ENCODE measurements around the gene NDUFAF8.
"Not testable (repeated sequence)": the region's sequence is repeated elsewhere in the genome, so short reads cannot be mapped to it uniquely, and the experiment has no call there.

Gene NDUFAF8

DNA sequence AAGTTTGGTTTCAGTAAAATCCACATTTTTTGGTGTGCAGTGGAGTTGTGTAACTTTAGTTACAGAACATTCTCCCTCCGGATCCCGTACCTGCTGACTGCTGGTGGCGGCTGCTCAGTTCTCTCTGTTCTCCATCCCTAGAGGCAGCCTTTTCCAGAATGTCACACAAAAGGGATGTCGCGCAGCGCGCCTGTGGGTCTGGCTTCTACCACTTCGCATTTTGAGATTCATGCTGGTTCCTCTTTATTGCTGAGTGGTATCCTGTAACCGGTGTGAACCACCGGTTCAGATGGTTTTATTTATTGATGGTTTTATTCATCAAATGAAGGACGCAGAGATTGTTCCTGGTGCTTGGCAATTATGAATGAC, 15.4 kb upstream of the NDUFAF8 start:
- no peak for FAIRE-seq

DNA sequence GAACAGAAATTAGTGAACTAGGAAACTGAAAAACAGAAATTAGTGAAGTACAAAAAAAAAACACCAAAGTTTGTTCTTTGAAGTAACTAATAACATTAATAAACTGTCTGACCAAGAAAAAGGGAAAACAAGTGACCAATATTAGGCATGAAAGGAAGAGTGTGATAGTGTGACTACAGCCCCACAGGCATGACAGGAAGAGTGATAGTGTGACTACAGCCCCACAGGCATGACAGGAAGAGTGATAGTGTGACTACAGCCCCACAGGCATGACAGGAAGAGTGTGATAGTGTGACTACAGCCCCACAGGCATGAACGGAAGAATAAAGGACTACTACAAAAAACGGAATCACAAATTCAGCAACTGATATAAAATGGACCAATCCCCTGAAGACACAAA, 11.5 kb upstream of the NDUFAF8 start:
- FAIRE-seq = not testable (repeated sequence)

DNA sequence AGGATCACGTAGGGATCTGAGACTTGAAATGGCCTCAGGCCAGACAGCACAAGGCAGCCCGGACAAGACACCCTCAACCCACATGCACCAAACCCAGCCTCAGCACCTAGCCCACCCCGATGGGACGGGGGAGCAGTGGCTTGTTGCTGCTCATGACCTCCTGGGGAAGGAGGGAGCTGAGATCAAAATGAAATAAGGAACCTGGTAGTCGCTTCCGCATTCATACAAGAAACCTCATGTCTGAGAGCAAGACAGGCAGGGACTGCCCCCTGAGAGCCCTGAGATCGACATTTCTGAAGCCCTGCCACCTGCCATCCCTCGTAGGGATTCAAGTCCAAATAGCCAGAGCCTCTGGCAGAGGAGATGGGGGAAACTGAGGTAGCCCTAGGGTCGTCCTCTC, 10.7 kb upstream of the NDUFAF8 start:
- no peak for FAIRE-seq

DNA sequence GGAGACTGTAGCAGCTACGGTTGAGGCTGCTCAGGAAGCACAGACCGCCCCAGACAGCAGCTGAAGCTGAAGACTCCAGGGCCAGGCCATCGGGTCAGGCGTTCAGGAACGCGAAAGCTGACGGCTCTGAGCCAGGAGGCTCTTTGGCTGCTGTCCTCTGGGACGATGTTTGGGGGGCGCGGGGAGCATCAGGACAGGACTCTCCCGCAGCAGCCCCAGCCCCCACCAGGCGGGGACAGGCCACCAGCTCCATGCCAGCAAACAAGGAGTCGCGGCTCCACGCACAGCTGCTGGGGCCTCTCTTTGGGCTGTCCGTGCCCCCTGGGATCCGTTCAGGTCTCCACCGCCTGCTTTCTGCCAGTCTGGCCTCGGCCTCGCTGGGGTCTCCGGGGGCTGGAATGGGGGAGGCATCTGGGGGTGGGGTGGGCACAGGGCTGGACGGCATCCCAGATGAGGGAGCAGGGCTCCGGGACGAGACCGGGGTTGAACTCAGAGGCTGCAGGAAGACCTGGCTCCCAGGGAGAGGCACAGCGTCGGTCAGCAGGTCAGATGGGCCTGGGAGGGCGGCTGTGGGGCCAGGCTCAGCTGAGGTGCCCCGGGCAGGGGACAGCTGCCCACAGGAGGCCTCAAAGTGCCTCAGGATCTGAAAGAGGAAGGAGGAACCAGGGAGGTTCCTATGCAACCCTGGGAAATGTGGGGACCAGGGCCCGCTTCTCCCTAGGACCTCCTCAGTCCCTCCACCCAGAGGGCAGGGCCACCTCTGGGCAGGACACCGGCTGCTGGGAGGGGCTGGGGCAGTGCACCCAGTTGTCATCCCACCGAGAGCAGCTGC, 10.1 kb upstream of the NDUFAF8 start:
- FAIRE-seq = no peak

DNA sequence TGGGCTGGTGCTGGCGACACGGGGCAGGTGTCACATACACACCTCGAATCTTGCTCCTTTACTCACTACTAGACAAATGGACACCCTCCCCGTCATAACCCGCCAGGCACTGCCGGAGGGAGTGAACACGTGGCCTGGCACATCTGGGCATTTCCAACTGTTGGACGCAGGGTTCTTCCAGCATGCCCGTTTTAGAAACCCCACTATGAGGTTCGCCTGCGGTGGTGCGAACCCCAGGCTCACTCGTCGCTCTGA, 9.5 kb upstream of the NDUFAF8 start:
- FAIRE-seq = no peak

DNA sequence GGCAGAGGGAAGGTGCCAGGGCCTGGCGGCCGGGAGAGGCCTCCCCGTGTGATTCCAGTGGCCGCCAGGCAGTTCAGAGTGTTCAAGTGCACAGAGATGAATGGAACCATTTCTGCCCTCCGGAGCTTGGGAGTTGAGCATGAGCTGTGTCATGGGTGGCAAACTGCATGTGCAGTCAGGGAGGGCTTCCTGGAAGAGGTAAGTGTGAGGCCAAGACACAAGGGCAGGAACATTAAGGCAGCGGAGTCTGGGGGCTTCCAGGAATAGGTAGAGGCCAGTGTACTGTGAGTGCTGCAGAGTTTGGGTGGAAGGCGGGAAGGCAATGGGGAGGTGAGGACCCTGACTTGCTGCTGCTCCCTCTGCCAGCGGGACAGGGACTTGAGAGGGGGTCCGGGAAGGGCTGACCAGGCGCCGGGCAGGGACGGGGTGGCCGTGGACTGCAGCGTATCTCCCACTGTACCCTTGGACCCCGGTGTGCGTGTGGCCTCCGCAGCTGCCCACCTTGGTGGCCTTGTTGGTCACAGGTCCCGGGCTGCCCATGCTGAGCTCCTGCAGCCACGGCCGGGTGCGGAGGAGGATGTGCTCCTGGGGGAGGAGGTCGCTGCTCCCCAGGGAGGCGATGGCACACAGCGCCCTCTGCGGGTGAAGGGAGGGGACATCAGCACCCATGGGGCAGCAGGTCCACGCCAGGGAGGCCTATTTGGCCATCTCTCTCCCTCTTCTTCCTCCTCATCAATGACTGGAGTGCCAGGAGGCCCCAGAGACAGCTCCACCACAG, 8.9 kb upstream of the NDUFAF8 start:
- FAIRE-seq = no peak

DNA sequence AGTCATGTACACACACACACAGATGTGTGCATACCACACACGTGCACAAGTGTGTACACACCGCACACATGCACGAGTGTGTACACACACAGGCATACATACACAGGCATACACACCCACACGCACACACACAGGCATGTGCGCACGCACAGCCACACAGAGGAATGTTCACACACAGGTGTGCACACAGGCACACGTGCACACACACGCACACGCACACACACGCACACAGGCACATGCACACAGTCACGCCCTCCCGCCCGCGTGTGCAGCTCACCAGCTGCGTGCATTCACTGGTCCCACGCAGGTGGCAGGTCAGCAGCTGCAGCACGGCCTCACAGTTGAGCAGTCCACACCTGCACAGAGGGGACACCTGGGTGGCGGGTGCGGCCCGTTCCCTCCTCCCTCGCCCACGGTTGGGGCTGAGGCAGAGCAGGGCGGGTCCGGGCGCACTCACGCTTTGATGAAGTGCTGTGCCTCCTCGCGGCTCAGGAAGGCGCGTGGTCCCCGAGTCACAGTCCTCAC, 7.9 kb upstream of the NDUFAF8 start:
- FAIRE-seq = no peak

DNA sequence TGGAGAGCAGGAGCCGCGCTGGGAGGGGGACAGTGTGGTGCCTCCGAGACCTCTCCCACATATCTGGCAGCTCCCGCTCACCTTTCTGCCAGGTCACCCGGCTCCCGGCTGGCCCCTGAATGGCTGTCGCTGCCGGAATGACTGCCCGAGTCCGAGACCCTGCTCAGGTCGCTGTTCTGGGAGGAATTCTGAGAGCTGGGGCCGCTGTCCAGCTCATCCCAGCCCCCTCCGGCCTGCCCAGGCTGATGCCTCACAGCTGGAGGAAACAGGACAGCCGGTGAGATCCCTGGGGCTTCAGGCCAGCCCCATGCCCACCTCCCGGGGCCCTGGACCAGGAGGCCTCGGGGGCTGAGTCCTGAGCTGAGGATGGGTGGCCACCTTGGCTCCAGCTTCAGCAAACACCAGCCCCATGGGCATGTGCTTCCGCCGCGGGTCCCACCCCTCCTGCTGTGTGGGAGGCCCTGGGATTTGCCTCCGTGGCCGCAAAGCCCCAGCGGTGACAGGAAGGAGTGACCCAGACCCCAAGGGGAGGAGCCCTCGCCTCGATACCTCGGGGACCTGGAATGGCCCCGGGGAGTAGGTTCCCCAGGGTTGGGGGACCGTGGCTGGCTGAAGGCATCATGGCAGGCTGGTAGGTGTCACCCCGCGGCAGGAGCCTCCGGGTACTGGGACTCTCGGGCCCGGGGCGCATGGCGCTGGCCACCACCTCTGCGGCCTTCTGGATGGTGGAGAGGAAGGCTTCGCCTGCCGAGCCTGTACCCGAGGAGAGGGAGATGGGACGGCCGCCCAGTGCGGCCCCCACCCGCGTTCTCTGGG, 7.1 kb upstream of the NDUFAF8 start:
- FAIRE-seq = no peak

DNA sequence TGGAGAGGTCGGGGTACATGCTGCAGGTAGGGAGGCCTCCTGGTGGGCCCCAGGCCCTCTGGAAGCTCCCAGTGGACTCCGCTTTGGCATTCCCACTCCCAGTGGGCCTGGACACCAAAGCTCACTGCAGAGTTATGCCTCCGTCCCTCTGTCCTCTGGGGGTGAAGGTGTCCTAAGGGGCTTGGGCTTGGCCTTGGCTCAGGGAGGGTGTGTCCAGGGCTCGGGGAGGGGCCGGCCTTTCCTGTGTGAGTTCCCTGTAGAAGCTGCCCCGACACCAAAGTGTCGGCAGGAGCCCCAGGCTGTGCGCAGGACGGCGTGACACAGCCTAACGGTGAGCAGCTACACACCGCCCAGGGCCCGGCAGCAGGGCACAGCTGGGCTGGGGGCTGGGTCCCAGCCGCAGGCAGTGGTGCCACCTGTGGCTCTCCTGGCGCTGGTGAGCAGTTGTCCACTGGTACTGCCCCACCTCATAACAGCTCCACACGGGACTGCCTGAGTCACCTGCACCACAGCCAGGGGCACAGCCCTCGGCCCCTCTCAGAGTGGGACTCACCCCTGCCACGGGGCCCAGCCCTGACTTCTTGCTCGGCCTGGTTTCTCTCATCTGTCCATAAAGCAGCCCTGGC, 6.4 kb upstream of the NDUFAF8 start:
- no peak for FAIRE-seq

DNA sequence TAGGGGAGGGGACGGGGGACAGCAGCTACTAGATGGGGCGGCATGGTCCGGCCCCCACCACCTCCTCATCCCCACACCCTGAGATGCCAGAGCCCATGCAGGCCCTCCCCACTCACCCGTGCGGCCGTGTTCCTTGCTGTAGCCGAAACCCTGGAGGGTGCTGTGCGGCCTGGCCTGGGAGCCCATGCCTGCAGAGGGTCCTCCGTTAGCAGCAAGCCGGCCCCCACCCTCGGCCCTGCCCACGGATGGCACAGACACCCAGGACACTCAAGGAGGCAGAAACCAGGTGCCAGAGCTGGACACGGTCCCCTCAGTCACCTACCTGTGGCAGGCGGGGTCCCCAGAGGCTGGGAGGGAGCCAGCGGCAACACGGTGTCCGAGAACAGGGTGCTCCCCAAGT, 5.8 kb upstream of the NDUFAF8 start:
- FAIRE-seq = no peak

DNA sequence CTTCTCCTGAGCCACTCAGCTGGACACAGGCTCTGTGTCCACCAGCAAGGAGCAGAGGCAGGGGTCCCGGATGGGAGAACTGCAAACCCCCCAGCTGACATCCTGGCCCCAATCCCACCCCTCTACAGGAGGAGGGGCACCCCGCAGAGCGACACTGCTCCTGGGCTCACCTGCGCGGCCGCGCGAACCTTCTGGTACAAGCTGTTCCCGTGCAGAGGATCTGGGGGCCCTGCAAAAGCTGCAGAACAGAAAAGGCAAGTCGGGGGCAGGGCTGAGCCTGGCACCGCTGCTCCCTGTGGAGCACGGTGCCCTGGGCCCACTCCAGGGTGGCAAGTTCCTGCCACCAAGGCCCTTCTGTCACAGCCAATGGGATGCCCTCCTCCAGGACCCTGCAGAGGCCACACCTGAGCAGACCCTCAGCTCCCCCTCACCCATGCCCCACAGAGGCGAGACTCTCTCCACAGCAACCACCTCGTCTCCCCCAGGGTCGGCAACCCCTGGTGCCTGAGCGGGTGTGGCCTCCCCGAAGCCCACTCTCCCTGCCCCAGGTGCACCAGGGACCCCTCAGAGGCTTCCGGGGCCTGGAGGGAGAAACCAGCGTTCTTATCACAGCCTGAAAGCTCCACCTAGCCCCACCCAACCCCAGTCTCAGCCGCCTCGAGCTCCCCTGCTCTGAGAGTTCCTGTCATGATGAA, 5.2 kb upstream of the NDUFAF8 start:
- no peak for FAIRE-seq

DNA sequence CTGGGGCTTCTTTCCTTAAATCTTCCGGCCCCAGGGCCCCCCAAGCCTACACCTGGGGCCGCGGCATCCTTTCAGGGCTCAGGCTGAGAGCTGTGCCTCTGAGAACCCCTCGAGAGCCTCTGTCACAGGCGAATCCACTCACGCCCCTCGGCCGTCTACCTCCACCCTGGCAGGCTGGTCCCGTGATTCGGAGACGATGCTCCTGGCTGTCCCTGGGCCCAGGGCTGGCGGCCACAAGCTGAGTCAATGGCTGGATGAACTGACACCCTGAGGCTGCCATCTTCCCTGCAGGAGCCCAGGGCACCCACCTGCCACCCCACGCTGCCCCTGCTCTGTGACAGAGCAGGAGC, 4.6 kb upstream of the NDUFAF8 start:
- FAIRE-seq = no peak

DNA sequence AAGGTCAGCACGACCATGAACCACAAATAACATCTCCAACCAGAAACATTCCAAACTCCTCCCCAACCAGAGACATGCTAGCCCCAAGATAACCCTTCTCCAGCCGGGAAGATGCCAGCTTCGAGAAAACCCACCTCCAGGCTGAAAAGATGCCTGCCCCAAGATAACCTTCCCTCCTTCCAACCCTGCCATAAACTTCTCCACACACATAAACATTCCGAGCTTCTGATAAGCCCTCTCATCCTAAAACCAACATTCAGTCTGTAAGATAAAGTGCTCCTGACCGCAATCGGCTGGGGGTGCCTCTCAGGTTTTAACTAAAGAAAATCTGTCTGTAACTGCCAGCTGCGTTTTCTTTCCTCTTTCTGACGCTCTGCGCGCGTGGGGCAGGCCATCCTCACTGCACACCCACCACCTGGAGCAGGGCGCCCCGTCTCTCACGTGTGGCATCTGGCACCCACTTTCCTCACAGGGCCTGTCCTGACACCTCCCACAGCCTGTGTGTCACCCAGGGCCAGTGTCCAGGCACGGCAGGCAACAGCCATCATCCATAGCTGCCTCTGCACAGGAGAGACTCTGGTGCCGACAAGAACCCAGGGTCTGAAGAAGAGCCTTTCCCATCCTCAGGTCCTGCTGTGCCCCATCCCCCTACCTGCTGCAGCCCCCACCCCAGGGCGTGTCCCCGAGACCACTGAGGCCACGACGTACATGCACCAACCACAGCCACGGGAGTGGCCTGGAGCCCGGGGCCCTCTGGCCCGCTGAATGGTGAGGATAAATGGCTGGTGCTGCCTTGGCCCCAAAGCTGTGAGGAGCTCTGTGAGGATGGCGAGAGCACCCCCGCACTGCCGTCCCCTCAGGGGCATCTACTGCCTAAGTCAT, 3.9 kb upstream of the NDUFAF8 start:
- no peak for FAIRE-seq

DNA sequence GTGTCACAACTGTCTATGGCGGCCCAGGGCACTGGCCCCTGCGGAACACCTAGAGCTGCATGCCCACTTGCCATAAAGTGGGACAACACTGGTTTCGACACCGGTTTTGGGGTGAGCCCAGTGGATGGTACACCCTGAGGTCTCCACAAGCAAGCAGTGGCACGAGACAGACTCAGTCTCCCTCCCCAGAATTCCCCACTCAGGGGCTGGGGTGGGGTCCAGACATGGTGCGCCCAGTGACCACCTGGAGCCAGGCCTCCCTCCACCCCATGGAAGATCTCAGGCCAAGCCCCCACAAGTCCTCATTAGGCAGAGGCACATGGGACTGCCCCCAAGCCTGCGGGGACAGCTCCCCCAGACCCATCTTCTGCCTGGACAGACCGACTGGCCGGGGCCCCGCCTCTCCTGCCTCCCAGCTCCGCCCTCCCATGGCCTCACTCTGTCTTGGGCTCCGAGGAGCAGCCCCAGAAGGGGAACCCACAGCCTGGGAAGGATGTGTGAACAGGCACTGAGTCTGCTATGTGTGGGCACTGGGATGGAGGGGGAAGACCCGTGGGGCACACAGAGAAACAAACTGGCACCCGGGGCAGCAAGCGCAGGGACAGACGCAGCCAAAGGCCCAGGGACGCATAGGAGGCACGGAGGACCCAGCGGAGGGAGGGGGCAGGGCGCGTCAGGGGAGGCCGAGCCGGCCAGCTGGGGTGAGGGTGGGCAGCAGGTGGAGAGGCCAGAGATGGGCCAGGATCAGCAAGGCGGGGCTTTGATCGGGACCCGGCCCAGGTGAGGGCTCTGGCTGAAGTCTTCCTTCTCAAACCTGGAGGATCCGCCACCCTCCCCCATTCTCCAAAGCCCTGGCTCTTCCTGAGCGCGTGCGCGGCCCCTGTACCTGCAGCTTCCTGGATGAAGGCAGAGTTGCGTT, 3.0 kb upstream of the NDUFAF8 start:
- no peak for FAIRE-seq

DNA sequence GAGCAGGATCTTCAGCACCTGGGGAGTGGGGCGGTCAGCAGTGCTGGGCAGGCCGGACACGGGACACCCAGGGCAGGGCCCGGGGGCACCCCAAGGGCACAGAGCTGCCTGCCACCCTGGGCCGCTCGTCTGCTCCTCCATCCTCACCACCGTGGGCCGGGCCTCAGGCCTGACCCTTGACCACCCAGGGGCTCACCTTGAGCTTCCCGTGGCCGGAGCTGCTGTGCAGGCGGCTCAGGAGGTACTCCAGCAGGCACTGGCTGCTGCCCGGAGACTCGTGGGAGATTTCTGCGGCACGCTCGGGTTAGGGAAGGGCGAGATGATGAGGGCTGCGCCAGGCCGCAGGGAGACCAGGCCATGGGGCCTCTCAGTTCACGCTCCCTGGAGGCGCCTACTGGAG, 2.3 kb upstream of the NDUFAF8 start:
- no peak for FAIRE-seq

DNA sequence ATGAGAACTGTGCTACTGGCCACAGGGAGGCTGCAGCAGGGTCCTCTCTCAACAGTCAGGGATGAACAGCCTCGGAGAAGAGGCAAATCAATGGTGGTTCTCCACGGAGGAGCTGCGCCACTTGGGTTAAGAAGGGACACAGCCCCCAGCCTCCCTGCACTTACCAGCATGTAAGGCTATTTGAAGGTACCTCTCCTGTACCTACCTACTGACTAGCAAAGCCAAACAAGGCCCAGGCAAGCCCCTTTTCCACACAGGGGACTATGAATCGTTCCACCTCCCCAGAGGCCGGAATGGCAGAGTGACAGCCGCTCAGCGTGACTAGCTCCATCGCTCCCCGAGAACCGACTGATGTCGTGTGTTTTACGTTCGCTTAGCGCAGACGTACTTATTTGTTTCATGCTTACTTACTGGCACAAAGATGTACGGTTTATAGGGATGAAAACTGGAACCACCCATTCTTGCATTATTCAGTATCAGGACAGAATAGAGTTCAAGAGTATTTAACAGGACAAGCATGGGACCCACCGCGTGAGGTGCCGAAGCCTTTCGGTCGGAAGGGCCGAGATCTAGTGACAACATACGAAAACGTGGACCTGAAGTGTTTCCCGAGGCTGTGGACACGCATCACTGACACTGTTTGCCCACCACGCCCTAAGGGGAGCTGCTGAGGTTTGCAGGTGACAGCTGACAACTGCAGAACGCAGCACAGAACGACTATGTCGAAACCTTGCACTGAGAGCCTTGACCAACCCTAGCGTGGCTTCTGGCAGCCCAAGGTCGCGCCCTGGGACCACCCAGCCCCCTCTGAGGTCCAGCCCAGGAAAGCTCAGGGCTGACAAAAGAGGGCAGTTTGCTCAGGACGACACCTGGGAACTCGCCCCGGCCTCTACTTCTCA, 1.3 kb upstream of the NDUFAF8 start:
- FAIRE-seq = no peak

DNA sequence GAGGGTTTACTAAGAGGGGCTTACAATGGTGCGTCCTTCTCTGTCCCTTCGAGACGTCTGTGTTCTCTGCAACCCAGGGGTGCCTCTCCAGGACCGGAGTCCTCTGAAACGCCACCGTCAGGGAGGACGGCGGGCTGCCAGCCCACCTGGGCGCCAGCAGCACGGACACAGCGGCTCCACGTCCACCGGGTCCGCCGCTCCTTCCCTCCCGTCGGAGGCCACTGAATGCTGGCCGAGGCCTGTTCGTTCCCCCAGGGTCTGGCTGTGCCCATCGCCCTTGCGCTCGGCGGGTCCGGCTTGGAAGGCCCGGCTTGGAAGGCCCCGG, 666 bp upstream of the NDUFAF8 start:
- no peak for FAIRE-seq

DNA sequence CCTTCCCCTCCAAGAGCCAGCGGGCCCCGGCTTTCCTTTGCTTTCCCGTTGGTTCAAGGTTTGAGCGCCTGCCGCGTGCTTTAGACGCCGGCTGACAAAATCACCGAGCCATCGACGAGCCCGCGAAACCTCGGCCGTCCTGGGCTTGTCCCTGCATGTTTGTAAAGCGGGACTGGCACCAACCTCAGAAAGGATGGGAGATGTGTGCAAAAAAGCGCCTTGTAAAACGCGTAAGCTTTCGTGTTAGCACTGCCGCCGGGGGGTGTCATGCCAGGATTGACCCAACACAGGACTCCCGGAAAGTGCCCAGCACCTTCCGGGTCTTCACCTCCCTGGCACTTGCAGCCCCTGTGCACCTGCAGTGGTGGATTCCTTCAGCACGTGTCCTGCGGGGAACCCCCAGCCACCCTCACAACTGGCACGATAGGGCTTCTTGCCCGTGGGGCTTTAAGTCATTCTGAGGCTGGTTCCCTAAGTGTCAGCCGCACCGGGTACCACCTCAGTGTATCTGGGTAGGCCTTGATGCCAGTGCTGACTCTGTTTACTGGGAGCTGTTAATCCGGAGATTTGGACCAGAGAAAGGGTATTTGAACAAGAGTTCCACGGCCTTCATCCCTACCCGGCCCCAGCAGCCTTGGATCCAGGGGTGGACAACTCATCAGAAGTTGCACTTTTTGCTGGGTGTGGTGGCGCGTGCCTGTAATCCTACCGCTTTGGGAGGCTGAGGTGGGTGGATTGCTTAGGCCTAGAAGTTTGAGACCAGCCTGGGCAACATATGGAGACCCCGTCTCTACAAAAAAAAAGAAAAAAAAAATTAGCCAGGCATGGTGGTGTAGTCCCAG, 817 bp downstream of the NDUFAF8 start:
- FAIRE-seq = no peak
